NCI-H748 (cell line): Measurements from ENCODE around the gene ZNF594.
"Not testable (repeated sequence)": the region's sequence is repeated elsewhere in the genome, so short reads cannot be mapped to it uniquely, and the experiment has no call there.

Experiments used
- DNase-seq: peaks from one replicate; lab custom pipeline; 2025; ENCODE audit not compliant: unreplicated experiment; lab: John Stamatoyannopoulos, UW

The ZNF594 gene

DNA sequence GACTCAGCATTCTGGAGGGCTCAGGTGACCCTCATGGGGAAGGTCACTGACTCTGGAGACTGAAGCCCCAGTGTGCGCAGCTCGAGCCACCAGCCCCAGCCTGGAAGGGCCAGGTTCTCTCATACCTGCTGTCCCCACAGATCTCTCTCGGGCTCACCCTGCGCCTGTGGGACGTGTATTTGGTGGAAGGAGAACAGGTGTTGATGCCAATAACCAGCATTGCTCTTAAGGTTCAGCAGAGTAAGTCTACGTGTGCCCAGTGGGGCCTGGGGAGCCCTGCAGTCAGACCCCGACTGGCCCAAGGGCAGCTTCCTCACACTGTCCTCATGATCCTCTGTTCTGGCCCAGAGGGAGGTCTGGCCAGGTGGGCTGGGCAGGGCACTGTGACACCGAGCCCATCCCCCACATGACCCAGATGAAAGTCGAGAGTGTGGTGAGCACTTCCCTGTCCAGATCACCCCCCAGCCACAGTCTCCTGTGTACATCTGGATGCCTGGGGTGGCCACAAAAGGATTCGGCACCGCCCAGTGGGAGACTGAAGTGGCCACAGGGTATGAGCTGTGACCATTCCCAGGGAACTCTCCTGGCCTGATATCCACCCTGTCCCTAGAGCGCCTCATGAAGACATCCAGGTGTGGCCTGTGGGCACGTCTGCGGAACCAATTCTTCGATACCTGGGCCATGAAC lies 54.0 kb downstream of the ZNF594 start:
- DNase-seq = not testable (repeated sequence)

DNA sequence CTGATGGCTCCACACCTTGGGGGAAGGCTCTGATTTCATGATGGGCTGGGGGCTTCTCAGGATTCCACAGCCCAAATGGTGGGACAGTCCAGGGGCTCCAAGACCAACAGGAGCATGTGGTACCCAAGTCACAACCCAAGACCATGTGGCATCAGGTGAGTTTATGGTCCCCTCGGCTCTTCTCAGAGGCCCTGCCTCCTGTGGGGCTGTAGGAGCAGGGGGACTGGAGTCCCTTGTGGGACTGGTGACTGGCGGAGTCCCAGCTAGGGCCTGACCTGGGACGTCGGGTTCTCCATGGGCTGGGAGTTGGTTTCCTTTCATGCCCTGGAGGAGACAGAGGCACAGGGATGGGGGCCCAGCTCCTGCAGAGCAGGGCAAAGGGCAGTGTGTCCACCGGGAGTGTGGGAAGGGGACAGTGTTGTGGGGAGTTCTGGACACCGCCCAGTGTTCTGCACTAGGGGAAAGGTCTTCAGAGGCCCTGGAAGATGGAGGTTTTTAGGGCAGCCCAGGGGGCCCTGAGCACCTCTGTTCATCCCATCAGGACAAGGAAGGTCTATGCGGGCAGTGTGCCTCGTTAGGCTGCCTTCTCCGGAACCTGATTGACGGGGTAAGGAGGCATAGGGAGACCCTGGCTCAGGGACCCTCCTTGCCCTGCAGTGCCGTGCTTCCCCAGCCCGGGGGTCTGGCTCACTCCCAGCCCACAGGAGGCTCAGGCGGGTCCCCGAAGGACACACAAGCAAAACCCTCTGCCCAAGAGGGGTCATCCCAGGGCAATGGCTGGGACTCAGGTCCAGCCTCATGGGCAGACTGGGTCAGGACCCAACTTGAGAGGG lies 54.9 kb downstream of the ZNF594 start:
- DNase-seq = not testable (repeated sequence)

DNA sequence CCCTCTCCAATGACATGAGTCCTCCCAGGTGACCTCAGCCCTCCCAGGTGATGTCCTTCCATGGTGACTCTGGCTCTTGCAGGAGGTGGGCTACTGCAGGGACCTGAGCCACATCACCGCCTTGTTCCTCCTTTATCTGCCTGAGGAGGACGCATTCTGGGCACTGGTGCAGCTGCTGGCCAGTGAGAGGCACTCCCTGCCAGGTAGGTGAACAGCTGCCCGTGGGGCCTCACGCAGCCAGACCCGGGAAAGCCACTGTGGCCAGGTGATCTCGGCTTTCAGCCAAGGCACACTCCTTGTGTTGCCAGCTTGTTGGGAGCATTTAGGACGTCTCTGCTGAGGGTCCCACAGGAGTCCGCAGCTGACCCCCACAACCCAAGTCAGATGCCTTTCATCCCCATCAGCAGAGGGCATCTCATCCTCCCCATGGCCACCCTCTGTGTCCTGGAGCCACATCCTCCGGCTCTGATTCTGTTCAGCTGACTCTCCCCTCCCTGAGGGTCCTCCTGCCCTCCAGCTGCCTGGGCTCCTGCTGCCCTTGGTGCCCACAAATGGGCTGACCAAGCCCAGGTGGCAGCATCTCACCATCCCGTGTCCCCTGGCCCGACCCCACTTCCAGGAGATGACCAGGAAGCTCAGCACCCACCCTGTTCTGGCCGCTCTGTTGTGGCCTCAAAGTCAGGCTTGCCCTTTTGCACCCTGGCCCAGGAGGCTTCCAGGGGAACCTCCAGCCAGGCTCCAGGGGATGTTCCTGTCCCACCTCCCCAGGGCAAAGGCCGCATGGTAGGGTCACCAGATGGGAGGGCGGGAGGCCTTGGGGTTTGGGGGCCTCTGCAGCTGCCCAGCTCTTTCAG lies 55.7 kb downstream of the ZNF594 start:
- no peak for DNase-seq

DNA sequence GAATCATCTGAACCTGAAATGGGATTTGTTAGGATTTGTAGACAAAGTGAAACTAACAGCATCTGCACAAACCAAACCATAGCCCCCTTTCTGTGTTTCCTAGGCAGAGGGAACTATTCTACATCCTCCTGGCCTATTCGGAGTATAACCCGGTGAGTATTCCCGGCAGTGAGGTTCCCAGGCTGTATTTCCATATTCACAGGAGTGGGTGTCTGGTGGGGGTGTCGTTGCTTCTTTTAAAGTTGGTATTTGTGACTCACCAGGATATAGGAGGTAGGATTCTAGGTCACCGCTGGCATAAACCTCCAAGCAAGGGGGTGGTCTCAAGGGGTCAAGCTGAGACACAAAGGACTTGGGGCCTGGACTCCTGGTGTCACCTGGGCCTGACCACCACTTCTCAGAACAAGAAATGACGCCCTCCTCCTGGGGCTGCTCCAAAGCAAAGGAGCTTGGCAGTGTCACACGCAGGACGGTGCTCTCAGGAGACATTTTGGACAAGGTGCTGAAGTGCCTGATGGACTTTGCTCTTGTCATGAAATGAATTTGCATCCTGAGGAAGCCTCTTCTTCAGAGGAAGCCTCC lies 56.4 kb downstream of the ZNF594 start:
- DNase-seq = not testable (repeated sequence)

DNA sequence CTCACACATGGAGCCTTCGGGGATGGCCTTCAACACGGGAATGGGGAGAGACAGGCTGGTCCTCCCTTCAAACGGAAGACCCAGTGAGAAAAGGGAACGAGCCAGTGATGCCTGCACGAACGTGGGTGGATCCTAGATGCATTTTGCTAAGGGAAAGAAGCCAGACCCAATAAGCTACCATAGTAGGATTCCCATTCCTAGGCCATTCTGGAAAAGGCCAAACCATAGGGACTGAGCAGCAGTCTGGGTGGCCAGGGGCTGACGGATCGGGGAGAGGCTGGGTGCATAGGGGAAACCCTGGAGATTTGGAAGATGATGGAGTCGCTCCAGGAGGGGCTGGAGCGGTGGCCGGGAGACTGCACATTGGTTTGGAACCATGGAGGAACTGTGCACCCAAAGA lies 57.1 kb downstream of the ZNF594 start:
- not testable (repeated sequence) for DNase-seq

DNA sequence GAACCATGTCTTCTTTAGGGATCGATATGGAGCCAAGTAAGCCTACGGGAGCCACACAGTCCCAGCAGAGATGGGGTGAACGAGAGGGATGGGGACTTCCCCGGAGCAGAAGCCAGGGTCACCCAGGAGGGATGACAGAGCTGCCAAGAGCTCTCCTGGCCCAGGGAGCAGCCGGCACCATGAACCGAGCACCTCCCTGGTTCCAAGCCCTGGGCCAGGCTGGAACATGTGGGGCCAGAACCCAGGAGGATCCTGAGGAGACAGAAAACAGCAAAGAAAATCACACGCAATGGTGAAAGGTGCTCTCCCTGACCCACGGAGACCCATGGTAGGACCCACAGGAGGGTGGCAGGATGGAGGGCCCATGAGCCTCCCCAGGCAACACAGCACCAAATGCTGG lies 57.7 kb downstream of the ZNF594 start:
- DNase-seq = not testable (repeated sequence)

DNA sequence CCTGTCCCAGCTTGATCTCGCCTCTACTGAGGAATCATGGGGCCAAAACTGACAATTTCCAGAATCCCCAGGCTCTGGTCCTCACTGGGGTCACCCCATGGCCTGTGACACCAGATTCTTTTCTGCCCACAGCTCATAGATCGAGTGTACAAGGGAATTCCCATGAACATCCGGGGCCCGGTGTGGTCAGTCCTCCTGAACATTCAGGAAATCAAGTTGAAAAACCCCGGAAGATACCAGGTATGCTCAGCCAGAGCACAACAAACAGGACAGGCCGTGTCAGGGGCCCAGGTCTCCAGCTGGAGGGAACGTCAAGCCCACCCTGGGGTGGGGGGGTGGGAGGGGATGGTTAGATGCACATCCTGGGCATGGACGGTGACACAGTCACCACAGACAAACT lies 58.4 kb downstream of the ZNF594 start:
- DNase-seq = no peak

DNA sequence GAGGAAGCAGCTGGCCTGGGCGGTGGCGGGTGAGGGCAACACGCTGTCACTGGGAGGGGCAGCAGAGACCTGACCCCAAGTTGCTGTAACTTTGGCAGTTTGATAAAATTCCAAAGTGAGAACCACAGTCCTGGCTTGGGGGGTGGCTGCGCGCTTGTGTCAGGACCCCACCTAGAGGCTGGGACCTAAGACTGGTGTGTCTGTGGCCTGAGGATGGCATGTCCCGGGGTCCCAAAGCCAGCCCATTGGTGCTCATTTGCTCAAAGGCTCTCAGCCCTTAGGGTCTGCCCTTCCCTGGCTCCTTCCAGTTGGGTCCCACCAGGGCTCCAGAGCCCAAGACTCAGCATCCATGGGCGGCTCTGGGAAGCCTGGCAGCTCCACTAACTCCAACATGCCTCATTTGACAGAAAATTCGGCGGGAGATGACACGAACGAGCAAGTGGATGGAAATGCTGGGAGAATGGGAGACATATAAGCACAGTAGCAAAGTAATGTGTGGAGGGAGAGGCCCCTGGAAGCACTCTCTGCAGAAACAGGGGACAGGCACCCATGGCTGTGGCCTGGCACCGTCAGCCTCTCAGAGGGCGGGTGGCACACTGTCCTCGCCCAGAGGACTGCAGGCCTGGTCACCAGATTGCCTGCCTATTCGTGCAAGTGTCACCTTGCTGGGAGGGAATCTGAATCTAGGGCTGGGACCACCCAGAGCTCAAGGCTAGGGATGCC lies 59.0 kb downstream of the ZNF594 start:
- not testable (repeated sequence) for DNase-seq

DNA sequence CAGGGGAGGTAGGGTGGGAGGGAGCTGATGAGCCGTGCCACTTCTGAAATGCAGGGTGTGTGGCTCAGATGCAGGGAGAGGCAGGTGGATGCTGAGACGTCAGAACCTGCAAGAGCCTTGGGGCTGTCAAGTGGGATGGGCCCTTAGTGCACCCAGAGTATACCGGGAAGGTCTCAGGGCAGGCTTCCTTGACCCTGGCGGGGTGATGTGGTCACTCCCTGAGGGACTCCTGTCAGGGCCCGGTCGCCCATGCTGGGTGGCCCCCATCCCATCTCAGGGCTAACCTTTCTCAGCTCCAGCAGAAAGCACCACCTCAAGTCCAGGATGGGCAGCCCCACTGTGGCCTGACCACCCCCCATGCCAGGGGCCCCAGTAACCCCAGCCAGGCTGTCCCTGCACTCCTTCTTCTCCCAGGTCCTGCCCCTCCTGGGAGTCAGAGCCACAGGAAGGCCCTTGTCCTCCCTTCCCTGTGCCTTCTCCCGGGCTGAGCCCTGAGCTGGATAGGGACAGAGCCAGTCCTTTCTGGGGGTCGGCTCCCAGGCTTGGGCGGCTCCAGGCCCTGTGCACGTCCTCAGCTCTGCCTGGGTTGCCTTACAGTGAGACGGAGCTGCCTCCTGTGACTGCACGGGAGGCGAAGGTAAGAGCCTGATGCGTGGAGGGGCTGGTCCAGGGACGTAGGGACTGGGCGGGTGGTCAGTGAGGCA lies 59.7 kb downstream of the ZNF594 start:
- not testable (repeated sequence) for DNase-seq

DNA sequence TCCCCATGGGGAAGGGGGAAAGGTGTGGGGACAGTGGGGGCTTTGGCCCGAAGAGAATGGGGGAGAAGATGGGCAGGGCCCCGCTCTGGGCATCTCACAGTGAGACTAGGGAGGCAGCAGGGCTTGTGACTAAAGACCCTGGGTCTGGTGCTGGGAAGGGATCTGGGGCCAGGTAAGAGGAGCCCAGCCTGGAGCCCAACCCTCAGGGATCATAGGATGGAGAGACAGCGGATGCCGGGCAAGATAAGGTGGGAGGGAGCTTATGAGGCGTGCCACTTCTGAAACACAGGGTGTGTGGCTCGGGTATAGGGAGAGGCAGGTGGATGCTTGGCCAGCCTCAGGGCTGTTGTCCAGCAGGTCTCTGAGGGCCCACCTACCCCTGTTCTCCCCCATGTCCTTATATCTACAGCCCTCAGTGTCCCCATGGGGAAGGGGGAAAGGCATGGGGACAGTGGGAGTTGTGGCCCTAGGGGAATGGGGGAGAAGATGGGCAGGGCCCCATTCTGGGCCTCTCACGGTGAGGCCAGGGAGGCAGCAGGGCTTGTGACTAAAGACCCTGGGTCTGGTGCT lies 60.4 kb downstream of the ZNF594 start:
- DNase-seq = no peak

DNA sequence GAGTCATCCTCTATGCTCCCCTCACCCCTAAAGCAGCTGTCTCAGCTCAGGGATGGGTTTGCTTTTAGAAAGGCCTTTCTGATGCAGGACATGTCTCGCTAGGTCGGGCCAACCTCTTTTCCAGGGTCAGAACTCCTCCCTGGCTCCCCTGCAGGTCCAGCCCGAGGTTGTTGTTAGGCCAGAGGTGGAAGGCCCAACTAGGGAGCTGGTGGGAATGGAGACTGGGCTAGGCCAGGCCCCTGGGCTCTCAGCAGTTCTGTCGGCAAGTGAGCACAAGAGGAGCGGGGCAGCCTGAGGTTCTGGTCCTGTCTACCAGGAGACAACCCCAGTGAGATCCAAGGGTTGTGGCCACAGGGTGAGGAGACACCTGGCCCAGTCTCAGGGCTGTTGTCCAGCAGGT lies 61.0 kb downstream of the ZNF594 start:
- not testable (repeated sequence) for DNase-seq

DNA sequence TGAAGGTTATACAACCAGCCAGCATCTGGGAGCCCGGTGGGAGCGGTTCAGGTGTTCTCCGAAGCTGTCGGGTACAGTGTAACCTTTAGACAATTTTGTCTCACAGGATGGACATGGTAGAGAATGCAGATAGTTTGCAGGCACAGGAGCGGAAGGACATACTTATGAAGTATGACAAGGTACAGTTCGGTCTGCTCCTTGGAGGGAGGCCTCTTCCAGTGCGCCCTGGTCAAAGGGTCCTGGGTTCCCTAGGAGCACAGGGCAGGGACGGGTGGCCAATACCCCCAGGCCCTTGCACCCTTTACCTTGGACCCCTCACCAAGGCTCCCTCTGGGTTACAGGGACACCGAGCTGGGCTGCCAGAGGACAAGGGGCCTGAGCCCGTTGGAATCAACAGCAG lies 61.4 kb downstream of the ZNF594 start:
- not testable (repeated sequence) for DNase-seq

DNA sequence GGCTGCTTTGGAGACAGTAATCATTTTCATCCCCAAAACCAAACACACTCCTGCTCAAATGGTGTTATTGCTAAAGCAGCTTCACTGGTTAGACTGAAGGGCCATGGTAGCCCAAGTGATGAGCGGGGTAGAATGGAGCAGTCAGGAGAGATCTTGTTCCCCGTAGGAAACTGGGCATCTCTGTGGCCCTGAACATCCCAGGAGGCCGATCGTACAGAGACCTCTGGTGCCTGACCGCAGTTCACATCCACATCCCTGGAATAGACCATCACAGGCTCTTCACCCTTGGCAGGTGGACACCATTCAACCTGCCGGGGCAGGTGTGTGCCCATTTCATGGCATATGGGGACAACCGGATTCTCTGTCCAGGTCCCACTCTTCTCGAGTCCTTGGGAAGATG lies 61.9 kb downstream of the ZNF594 start:
- not testable (repeated sequence) for DNase-seq
